ENCODE results near the gene ARMC6.

ARMC6 gene

GRCh38 chr19:19034204-19034624, 811 bp downstream of the ARMC6 start:
- peak; percentile 69 for ATAC-seq (ENCODE audit: insufficient read depth, low read depth)
- H3K9ac ChIP-seq (ENCODE audit: low read depth, low read length), result peak overlapping the region; percentile 91
- peak overlapping the region; percentile 88 for H2AFZ ChIP-seq (ENCODE audit: low read depth, low read length)
- peaks cover 57% of the 10 kb centered on the region for H3K36me3 ChIP-seq (ENCODE audit: insufficient read depth, low read length)
- no peaks in the 10 kb centered on the region for H3K9me3 ChIP-seq (ENCODE audit: insufficient read depth, low read length, severe bottlenecking)
- H3K4me3 ChIP-seq (ENCODE audit: low read depth in 1 of 2, low read length in 2 of 2), result peak overlapping the region; percentile 74 to 88
- no peaks in the 10 kb centered on the region for H3K27me3 ChIP-seq (ENCODE audit: insufficient read depth, low read length, poor library complexity)
- H4K20me1 ChIP-seq (ENCODE audit: insufficient read depth, low read length), result peaks cover 41% of the 10 kb centered on the region
- peak; percentile 87 for DNase-seq
- TF ChIP-seq EZH2 (IDR thresholded peaks at IDR 0.05; ENCODE audit: borderline replicate concordance, low read depth, low read length, severe bottlenecking), result no peak
- TF ChIP-seq CTCF (IDR thresholded peaks at IDR 0.05; ENCODE audit: borderline replicate concordance, extremely low read depth, low read length, poor library complexity, severe bottlenecking), result no peak
- H3K4me1 ChIP-seq (ENCODE audit: insufficient read depth, low read length), result peaks cover 50% of the 10 kb centered on the region
- peak overlapping the region; percentile 98 for H3K27ac ChIP-seq (ENCODE audit: low read length)
- H3K79me2 ChIP-seq (ENCODE audit: insufficient read depth, low read length), result peaks cover 91% of the 10 kb centered on the region
- H3K4me2 ChIP-seq (ENCODE audit: insufficient read depth, low read length), result peak overlapping the region; percentile 97

DNA sequence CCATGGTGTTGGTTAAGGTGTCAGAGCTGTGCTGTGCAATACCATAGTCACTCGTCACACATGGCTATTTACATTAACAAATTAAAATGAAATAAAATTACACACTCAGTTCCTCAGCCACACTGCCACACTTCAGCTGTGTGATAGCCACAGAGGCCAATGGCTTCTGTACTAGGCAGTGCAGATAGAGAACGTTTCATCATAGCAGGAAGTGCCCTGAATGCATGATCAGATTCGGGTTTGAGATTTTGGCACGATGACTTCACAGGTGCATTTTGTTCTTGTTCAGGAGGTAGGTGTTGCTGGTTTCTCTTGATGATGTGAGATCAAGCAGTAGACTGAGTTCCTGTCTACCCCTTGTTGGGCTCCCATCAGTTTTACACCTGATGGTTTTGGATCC, 6.5 kb downstream of the ARMC6 start:
- ATAC-seq (ENCODE audit: insufficient read depth, low read depth), result no peak
- H2AFZ ChIP-seq (ENCODE audit: low read depth, low read length), result no peak overlapping the region
- no peak for DNase-seq
- H3K79me2 ChIP-seq (ENCODE audit: insufficient read depth, low read length), result peaks cover 88% of the 10 kb centered on the region
- H3K9me3 ChIP-seq (ENCODE audit: insufficient read depth, low read length, severe bottlenecking), result no peaks in the 10 kb centered on the region
- peaks cover 73% of the 10 kb centered on the region for H3K36me3 ChIP-seq (ENCODE audit: insufficient read depth, low read length)
- no peak overlapping the region for H3K27ac ChIP-seq (ENCODE audit: low read length)
- H3K27me3 ChIP-seq (ENCODE audit: insufficient read depth, low read length, poor library complexity), result no peaks in the 10 kb centered on the region
- H3K9ac ChIP-seq (ENCODE audit: low read depth, low read length), result no peak overlapping the region
- peaks cover 51% of the 10 kb centered on the region for H4K20me1 ChIP-seq (ENCODE audit: insufficient read depth, low read length)
- H3K4me1 ChIP-seq (ENCODE audit: insufficient read depth, low read length), result peaks cover 16% of the 10 kb centered on the region
- no peak overlapping the region for H3K4me3 ChIP-seq (ENCODE audit: low read depth in 1 of 2, low read length in 2 of 2)
- TF ChIP-seq CTCF (IDR thresholded peaks at IDR 0.05; ENCODE audit: borderline replicate concordance, extremely low read depth, low read length, poor library complexity, severe bottlenecking) (no peak), EZH2 (IDR thresholded peaks at IDR 0.05; ENCODE audit: borderline replicate concordance, low read depth, low read length, severe bottlenecking) (no peak)
- no peak overlapping the region for H3K4me2 ChIP-seq (ENCODE audit: insufficient read depth, low read length)

DNA sequence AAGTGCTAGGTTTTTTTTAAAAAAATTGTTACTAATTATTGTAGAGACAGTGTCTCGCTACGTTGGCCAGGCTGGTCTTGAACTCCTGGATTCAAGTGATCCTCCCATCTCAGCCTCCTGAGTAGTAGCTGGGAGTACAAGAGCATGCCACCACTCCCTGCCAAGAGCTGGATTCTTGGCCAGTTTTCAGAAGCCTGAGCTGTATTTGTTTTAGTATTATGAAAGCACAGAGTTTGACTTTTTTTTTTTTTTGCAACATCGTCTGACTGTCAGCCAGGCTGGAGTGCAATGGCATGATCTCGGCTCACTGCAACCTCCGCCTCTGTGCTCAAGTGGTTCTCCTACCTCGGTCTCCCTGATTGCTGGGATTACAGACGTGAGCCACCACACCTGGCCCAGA, 7.0 kb downstream of the ARMC6 start:
- Histone ChIP-seq H3K9ac (ENCODE audit: low read depth, low read length) (no peak overlapping the region), H3K27me3 (ENCODE audit: insufficient read depth, low read length, poor library complexity) (no peaks in the 10 kb centered on the region), H3K4me1 (ENCODE audit: insufficient read depth, low read length) (peaks cover 10% of the 10 kb centered on the region), H3K4me2 (ENCODE audit: insufficient read depth, low read length) (no peak overlapping the region), H2AFZ (ENCODE audit: low read depth, low read length) (no peak overlapping the region), H3K27ac (ENCODE audit: low read length) (no peak overlapping the region), H3K4me3 (ENCODE audit: low read depth in 1 of 2, low read length in 2 of 2) (no peak overlapping the region), H3K9me3 (ENCODE audit: insufficient read depth, low read length, severe bottlenecking) (no peaks in the 10 kb centered on the region), H3K36me3 (ENCODE audit: insufficient read depth, low read length) (peaks cover 73% of the 10 kb centered on the region), H3K79me2 (ENCODE audit: insufficient read depth, low read length) (peaks cover 83% of the 10 kb centered on the region), H4K20me1 (ENCODE audit: insufficient read depth, low read length) (peaks cover 47% of the 10 kb centered on the region)
- TF ChIP-seq EZH2 (IDR thresholded peaks at IDR 0.05; ENCODE audit: borderline replicate concordance, low read depth, low read length, severe bottlenecking) (no peak), CTCF (IDR thresholded peaks at IDR 0.05; ENCODE audit: borderline replicate concordance, extremely low read depth, low read length, poor library complexity, severe bottlenecking) (no peak)
- ATAC-seq (ENCODE audit: insufficient read depth, low read depth) (no peak), DNase-seq (no peak)

Measured in DND-41 (cell line).